NB4 (cell line): Measurements from ENCODE around the gene RAF1.

Experiments
- DNase-seq: peaks from one replicate; pipeline ENCODE4 v3.0.0; 2010; ENCODE audit warnings: low read depth
- H3K4me3 ChIP-seq: one replicate; pipeline ENCODE4 v1.5.1; 2011; ENCODE audit warnings: mild to moderate bottlenecking, low read depth, low read length, moderate library complexity
- MYC ChIP-seq: IDR thresholded peaks from 2 replicates; pipeline ENCODE4 v1.6.1; 2011; ENCODE audit warnings: low read depth, low read length
- POLR2A ChIP-seq: IDR thresholded peaks from 2 replicates; pipeline ENCODE4 v1.6.1; 2011; ENCODE audit warnings: mild to moderate bottlenecking; ENCODE audit not compliant: insufficient read length; ENCODE audit errors: extremely low read depth
- TF ChIP-seq, protein P1 (sequence below): IDR thresholded peaks from 2 replicates; pipeline ENCODE4 v1.6.1; 2011; ENCODE audit warnings: low read depth, low read length
- TF ChIP-seq, protein P2 (sequence below): IDR thresholded peaks from one replicate; pipeline ENCODE4 v1.5.1; 2012; ENCODE audit warnings: low read depth, low read length

The RAF1 gene

DNA sequence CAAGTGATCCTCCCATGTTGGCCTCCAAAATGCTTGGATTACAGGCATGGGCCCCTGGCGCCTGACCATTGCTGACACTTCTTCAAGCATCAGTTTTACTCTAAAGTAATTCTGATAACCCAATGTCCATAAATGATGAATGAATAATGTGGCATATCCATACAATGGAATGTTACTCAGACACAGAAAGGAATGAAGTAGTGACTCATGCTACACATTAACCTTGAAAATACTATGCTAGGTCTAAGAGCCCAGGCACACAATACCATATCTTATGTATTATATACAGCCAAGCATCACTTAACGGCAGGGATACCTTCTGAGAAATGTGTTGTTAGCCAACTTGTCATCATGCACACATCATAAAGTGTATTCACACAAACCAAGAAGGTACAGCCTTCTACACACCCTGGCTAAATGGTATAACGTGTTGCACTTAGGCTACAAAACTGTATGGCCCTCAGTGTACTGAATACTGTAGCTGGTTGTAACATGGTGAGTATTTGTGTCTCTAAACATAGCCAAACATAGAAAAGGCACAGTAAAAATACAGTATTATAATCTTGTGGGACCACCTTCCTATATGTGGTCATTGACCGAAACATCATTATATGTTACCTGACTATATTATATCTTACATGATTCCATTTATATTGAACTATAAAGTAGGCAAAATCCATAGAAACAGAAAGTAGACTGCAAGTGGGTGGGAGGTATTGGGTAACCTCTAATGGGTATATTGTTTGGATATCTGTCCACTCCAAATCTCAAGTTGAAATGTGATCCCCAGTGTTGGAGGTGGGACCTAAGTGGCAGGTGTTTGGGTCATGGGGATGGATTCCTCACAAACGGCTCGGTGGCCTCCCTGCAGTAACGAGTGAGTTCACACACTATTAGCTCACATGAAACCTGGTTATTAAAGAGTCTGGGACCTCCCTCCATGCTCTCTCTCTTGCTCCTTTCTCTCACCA is 75.6 kb downstream of the RAF1 start:
- no peak overlapping the region for H3K4me3 ChIP-seq
- DNase-seq = no peak
- TF ChIP-seq MYC = no peak

DNA sequence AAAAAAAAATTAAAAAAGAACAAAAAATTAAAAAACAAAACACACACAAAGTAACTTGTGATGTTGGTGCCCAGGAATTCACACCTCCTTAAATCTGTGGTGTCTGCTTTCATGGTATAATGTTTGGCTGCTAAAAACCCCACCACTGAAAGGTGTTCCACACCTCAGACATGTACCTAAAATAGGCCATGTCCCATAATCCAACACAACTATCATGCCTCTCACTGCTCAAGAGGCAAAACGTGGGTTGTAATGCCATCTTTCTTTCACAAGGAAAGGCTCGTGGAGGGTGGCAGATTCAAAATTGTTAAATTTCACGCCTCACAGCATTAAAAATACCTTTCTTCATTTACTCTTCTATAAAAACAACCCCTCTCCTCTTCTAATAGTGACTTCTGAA is 77.5 kb downstream of the RAF1 start:
- no peak for TF ChIP-seq POLR2A
- TF ChIP-seq, protein P1, sequence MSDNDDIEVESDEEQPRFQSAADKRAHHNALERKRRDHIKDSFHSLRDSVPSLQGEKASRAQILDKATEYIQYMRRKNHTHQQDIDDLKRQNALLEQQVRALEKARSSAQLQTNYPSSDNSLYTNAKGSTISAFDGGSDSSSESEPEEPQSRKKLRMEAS = no peak
- TF ChIP-seq, protein P2, sequence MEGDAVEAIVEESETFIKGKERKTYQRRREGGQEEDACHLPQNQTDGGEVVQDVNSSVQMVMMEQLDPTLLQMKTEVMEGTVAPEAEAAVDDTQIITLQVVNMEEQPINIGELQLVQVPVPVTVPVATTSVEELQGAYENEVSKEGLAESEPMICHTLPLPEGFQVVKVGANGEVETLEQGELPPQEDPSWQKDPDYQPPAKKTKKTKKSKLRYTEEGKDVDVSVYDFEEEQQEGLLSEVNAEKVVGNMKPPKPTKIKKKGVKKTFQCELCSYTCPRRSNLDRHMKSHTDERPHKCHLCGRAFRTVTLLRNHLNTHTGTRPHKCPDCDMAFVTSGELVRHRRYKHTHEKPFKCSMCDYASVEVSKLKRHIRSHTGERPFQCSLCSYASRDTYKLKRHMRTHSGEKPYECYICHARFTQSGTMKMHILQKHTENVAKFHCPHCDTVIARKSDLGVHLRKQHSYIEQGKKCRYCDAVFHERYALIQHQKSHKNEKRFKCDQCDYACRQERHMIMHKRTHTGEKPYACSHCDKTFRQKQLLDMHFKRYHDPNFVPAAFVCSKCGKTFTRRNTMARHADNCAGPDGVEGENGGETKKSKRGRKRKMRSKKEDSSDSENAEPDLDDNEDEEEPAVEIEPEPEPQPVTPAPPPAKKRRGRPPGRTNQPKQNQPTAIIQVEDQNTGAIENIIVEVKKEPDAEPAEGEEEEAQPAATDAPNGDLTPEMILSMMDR = no peak
- no peak for TF ChIP-seq MYC

DNA sequence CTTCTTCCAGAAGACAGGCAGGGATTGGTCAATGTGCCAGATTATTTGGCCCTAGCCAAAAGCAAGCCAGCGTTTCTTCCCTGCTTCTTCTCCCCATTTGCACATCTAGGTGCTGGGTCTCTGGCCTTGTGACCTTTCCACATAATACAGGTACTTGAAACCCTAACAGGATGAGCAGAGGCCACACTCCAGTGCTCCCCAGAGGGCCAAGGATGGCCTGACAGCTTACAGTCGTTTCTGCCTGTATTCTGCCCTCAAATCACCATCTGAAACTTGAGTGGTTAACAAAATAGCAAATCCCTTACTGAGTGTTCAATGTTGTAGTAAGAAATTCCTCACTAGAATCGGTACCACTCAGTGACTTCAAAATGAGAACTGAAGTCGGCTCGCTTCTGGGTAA is 77.9 kb downstream of the RAF1 start:
- TF ChIP-seq, protein P2 = no peak
- TF ChIP-seq, protein P1 = no peak
- TF ChIP-seq MYC (no peak), POLR2A (no peak)
- DNase-seq = no peak
- H3K4me3 ChIP-seq = no peak overlapping the region

More for the DNA sequence above, 77.5 kb downstream of the RAF1 start:
- H3K4me3 ChIP-seq = no peak overlapping the region
- DNase-seq = no peak

DNA sequence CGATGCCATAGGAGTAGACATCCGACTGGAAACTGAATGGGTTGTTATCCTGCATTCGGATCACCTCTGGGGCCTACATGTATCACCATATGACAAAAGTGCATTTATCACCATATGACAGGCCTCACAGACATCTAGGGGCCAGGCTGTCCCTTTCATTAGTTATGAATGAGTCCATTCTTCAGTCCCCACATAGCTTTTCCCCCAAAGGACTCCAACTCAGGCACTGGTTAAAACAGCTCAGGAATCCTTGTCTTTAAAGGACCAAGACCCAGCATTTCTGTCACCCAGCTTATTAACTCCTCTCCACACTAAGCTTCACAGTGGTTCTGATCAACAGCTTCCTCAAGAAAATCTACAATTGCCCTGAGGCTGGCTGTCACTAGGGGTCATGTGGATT is 78.7 kb downstream of the RAF1 start:
- H3K4me3 ChIP-seq = no peak overlapping the region
- TF ChIP-seq MYC (no peak), POLR2A (no peak)
- TF ChIP-seq, protein P2 = no peak
- DNase-seq = no peak

DNA sequence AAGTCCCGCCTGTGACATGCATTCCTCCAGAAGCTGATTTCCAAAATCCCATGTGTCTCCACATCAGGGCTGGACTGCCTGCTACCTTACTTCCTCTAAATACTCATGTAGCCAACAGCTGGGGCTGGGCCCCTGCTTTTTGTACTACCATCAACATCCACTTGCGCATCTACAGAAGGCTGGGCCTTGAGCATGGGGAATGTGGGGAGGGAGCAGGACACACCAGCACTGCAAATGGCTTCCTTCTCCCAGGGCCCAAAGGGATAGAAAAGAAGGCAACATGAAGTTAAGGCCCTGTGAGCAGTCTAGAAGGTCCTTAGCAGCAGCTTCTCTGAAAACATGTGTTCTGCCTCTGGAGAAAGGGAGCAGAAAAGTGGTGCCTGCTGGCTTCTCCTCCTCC is 79.8 kb downstream of the RAF1 start:
- DNase-seq = no peak
- H3K4me3 ChIP-seq = no peak overlapping the region
- no peak for TF ChIP-seq POLR2A
- TF ChIP-seq, protein P2 = no peak

DNA sequence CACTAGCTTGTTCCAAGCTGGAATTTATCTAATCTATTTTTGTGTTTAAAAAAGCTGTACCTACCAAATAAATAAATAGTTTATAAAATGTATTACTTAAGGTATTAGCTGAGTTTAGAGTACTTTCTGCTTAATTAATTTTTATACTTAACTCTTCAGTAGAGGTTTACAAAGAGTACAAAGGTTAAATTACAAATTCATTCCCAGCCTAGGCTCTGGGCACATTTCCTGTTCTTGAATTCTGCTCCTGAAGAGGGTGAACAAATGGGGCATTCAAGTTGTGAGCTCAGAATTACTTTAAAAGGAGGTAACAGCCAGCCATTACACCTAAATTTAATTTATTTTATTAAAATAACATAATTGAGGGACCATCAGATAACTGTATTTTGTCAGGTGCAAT is 80.6 kb downstream of the RAF1 start:
- TF ChIP-seq POLR2A (no peak), MYC (no peak)
- TF ChIP-seq, protein P2 = no peak
- TF ChIP-seq, protein P1 = no peak
- no peak overlapping the region for H3K4me3 ChIP-seq
- no peak for DNase-seq

DNA sequence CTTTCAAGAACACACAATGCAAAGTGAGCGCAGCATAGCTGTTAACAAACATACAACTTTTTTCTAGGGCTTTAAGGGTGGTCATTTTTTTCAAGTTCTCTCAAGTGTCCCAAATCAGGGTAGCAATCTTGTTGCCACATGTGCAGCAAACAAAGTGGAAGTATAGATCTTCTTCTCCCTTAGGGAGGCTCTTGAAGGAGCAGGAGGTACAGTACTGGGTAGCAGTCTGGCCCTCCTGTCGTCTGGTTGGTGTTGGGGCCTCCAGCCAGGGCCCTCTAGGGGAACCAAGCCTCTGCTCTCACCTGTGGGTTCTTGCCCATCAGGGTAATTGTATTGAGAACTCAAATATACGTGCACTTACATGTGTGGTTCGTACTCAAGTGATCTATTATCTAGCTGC is 81.2 kb downstream of the RAF1 start:
- no peak for TF ChIP-seq POLR2A
- TF ChIP-seq, protein P2 = no peak
- TF ChIP-seq, protein P1 = no peak
- no peak for TF ChIP-seq MYC
- no peak for DNase-seq

More for the DNA sequence above, 81.2 kb downstream of the RAF1 start:
- H3K4me3 ChIP-seq = no peak overlapping the region
